GM18526 (cell line): ENCODE measurements around the gene PPP2R2B.

Source experiments
- POLR2A ChIP-seq: IDR thresholded peaks from 3 replicates; pipeline ENCODE4 v1.6.1; 2011; ENCODE audit not compliant: insufficient read length; ENCODE audit errors: extremely low read depth

The PPP2R2B gene

DNA sequence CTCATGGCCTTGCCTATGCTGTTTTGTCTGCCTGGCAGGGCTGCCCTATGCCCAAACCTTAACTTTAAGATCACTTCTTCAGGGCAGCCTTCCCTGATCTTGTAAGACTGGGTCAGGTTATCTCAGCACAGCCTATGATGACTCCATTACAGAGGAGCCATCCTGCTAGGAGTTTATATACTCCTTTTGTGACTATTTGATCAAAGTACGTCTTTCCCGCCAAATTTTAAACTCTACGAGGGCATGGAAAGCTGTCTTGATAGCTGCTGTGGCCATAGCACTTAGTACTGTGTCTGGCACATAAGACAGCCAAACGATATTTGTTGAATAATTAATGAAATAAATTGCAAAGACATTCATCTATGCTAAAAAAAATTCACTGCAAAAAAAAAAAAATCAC is 60.6 kb downstream of the PPP2R2B start:
- TF ChIP-seq POLR2A = no peak

DNA sequence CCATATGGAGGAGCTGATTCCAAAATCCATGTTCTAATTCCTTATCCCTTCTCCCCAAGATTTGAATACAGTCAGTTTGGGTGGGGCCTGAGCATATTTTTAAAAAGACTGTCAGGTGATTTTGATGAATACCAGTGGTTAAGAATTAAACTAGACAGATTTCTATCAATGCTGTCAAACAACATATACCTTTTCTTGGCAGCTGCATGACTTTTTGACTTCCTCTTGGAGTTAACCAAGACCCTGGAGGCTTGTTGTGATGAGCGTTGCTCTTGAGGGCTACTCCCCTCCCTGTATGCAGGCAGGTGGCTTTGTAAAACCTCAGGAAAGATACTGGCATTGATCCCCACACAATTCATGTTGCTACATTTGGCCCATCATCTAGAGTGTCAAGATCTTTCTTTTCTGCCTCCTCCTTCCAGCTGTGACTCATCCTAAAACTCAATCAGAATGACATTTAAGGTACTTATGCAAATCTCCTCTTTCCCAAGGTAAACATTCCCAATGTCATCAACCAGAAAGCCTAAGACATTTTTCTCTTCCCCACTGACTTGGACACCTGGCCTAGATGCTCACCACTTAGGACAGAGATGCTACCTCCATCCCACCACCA is 61.7 kb downstream of the PPP2R2B start:
- no peak for TF ChIP-seq POLR2A

DNA sequence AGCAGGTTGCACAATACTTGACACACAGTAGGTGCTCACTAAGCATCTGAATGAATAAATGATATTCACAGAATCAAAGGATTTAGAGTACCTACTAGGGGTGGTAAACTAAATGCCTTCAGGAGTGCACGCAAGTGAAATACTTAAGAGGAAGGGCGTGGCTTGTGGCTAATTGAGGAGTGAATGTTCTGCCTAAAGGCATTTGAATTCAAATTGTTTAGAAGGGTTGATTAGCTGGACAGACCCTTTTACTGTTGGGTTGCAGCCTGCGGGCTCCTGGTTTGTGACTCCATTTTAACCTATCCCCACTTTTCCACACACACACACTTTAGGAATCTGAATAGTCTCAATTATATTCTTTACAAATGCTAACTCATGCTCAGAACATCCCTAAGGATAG is 63.1 kb downstream of the PPP2R2B start:
- TF ChIP-seq POLR2A = no peak

DNA sequence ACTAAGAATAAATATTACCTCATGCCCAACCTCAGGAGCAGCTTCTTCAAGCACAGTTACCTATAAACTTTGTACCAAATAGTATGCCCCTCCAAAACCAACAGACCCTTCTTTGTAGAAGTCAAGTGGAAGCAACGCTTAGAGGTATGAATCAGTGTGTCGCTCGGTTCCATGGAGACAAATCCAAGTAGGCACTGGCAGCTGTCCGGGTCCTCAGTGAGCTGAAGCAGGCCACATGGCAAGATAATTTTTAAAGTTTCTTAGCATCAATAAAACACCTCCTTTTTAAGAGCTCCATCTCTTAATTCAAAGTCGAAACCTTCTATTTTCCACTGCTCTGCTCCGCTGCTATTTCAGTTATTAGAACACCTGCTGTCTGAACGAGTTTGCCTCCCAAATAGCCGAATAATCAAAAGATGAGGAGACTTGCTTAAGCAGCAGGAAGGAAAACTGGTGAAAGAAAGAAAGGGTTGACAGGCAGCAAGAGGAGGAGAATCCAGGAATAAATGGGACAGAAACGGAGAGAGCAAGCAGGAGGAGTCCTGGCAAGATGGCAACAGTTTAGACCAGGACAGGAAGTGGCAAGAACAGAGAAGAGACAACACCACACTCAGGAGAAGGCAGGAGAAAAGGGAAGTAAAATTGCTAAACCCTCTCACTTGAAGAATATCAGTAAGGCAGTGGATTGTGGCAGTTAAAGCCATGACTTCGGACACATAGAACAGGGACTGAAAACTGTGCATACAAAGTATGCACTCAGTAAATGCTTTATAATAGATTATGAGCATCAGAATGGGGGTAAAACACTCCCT is 65.0 kb downstream of the PPP2R2B start:
- no peak for TF ChIP-seq POLR2A

DNA sequence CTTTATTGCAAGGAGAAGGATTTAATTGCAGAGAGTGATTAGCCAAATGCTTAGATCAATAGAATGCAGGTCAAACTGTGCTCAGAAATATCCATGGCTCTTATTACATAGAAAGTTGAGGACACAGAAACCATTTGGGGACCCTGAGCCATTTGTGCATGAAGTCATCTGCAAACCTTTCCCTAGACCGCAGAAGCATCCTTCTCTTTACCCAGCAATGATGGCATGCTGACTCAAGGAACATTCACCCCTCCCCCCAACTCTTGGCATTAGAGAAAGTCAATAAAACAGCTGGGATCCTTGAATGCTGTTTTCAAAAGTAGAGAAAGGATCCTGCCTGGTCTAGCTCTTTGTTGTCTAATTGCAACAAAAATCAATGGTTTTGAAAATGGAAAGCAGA is 73.5 kb downstream of the PPP2R2B start:
- no peak for TF ChIP-seq POLR2A

DNA sequence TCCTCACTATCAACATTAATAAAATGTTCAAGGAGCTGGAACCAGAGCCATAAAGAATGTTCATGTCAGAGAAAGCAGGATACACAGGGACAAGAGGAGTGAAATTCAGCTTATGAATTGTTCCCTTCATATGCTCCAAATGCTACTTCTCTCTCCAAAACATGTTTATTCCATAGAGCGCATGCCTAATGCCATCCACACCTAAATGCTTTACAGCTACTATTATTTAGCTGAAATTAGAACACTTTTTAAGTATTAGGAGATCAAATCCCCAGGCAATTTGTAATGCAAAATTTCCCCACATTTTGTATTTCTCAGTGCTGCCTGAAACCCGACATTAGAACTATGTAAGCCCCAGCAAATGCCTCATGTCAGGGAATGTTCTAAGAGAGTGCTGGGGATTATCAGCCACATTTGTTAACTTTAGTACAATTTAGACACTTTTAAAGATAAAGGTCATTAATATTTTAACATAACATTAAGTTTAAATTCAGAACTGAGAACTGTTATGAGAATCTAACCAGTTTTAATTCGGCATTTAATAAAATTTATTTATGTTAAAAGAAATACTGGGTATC is 75.5 kb downstream of the PPP2R2B start:
- TF ChIP-seq POLR2A = no peak

DNA sequence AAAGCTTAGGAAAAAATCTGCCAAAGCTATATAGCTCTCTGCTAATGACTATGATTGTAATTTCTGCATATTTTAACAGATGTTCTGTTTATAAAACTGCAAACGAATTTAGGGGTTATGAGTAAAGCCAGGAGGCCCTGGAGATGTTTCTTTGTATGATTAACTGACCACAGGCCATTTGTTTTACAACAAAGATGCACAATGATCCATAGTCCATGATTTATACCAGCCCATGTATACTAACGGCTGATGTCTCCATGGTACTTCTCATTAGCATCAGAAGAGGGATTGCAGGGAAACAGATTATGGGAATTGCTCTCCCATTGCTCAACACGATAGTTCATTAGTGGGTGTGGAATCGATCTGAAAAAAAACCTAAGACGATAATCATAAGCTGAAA is 78.9 kb downstream of the PPP2R2B start:
- TF ChIP-seq POLR2A = no peak

DNA sequence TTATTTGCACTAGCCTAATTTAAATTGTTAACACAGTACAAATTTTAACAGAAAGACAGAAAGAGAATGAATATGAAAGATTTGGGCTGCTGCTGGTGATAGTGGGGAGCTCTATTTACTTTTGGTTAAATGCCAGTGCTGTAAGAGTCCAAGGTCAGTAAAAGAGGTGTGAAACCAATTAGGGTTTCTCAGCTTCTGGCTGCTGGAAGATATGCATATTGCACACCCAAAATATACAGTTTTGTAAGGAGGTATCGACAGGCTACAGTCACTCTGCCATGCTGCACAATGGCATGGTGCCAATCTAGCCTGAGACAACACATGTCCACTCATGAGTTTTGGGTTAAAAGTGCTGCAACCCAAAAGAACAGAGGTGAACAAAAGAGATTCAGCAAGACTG is 79.3 kb downstream of the PPP2R2B start:
- no peak for TF ChIP-seq POLR2A

DNA sequence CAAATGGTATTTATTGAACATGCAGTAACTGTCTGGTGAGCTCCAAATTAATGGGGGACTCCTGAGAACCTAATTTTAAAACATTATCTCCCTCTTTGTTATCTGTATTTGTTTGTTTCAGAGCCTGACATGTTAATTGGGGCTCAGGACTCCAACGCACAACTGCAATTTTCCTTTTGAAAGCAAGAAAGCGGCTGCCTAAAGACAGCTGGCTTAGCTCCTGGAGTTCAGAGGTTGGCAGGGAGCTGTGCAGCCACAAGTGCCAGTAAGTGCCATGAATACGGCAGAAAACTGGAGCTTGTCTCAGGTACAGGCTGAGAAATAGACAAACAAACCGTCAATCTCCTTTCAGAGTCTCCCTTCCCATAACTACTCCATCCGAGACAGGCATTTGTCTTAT is 80.9 kb downstream of the PPP2R2B start:
- no peak for TF ChIP-seq POLR2A

DNA sequence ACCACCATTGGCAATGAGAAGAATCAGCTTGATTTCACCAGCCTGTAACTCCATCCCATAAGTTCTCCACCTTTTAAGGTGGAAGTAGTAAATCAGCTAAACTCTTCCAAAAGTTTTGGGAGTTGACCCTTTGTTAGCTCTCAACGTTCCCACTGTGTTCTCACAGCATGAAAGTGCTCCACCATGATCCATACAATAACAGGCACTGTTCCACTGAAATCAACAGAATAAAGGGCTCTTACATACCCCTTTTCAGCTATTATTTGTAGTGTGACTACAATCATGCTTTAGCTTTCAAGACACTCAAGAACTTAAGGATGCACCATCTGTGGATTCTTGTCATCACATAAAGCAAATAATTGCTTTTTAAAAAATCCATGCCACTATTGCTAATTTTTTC is 81.6 kb downstream of the PPP2R2B start:
- no peak for TF ChIP-seq POLR2A

DNA sequence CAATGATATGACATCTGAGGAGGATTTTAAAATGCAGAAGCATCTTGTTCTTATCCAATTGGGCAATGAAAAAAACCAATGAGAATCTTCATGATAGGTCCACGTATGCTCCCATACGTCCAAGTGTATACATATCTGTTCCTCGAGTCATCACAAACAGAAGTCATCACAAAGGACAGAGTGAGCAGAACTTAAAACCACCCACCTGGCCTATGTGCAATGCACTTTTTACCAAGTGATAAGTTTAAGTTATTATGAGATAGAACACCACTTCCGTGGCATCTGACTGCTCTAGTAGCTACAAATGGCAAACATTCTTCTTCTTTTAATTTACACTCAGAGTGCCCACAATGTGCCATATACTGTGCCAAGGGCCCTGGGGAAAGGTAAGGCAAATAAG is 82.4 kb downstream of the PPP2R2B start:
- TF ChIP-seq POLR2A = no peak

DNA sequence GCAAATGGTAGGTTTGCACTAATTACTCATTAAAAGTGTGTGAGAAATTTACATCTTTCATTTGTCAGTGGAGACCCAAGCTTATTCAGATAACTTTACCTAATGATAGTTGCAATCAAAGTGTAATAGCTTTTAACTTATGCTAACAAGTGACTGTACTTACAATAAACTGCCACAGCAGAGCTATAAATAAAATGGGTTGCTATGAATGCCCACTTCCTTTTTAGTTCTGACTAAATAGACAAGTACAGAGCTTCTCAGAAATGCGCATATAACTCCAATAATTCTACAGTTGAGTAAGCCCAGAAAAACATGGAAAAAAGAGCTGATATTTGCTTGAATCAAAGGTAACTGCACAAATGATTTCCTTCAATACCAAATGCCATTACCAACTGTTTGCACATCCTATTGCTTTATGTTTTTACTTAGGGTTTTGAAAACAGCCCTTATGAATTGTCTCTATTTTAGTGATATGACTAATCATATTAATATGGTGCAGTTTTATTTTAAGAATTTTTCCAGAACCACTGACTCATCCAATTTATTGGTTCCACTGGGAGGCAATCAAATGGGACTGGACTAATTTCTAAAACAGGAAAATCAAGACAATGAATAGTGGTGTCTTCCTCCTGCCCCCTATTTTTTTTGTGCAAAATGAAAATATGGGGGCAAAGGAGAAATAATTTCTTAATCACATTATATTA is 84.1 kb downstream of the PPP2R2B start:
- no peak for TF ChIP-seq POLR2A

DNA sequence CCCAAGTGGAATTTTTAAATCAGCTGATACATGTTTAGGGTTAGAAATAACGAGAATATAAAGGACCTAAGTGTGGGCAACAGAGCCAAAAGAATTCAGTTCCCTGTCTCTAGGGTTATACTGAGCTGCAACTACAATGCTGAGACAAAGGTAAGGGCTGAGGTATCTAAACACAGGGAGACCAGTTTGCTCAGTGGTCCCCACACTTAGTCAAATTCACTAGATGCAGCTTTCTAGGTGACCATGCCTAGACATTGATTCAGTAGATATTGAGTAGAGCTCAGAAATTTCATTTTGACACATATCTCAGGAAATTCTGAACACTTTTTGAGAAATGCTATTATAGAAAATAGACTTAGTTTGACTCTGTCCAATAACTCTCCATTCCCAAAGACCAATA is 84.8 kb downstream of the PPP2R2B start:
- TF ChIP-seq POLR2A = no peak

DNA sequence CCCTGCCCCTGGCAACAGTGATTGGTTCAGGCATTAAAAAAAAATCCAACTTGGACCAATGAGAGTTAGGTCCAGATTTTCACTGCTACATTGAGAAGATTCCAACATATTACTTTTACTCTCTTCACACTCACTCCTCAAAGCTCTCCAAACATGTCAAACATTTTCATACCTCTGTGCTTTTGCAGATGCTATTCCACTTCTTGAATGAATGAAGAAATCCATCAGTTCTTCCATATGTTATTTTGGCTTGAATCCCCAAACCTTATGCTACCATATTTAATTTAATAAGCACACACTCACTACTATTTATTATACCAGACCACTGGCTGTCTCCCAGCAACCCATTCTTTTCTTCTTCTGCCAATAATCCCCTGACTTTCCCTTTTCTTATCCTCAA is 87.1 kb downstream of the PPP2R2B start:
- TF ChIP-seq POLR2A = no peak

DNA sequence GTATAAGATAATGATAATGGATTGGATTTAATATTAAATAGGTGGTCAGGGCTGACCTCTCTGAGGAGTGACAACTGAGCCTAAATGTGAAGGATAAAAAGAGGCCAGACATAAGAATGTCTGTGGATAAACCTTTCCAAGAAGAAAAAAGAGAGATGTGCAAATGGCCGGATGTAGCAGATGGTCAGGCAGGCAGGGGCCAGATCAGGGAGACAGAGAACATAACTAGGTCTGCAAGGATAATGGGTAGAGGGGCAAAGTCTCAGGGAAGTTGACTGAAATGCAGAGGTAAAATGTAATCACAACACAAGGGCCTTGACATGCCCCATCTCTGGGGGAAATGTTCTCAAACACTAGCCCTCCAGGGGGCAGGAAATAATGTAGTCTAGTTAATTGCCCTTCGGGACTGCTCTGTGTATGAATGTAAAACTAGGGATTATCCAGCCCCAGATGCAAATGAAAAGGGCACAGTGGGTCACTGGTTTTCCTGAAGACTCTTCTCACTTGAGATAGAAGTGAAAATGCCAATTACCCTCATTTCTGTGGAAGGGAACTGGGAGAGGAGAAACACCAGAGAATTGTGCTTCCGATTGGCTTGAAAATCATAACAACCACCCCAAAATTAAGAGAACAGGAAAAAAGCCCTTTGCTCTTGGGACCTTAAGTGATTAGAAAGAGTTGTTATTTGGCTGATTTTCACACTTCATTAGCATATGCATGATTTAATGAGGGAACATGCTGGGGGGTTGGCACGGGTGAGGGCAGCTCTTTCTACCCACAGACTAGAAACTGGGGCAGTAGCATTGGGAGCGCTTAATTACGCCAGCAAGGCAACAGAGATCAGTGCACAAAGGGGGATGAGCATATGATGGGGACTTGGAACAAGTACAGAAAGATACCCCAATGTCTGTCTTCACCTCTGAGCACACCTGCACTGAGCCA is 88.6 kb downstream of the PPP2R2B start:
- no peak for TF ChIP-seq POLR2A
